IMR-90 (cell line): ENCODE data around the gene GRB14. TPM values are rescaled to one million over a fixed set of nuclear protein-coding genes. Genes with fewer than 3 reads are reported as not detected.

ENCODE experiments used
- ATAC-seq: fragments of 200-7000 bp; cut with Tn5 transposase; 2 replicates; pipeline ENCODE4 v1.9.1; 2020; ENCODE audit warnings: low read depth, mild to moderate bottlenecking, moderate library complexity
- BruUV-seq: library from RNA; stranded (reverse); fragments of 400-500 nt; replicated peaks from 2 replicates; lab custom pipeline; 2021; lab: Mats Ljungman, UMichigan
- CTCF ChIA-PET: fragments of 300-600 bp; formaldehyde crosslinking; extraction: SDS; loops from one replicate; lab custom pipeline; 2021; ENCODE audit warnings: antibody characterized with exemption; lab: Yijun Ruan, JAX
- POLR2A ChIA-PET: fragments of 300-600 bp; sonication (Branson Sonifier 250); formaldehyde crosslinking; loops from one replicate; lab custom pipeline; 2022; ENCODE audit warnings: antibody characterized with exemption; ENCODE audit not compliant: unreplicated experiment; lab: Charles Lee
- DNase-seq: peaks from one replicate; pipeline ENCODE4 v3.0.0; 2013
- H2AFZ ChIP-seq: replicated peaks from 2 replicates; pipeline ENCODE3; 2013; ENCODE audit warnings: low read length, mild to moderate bottlenecking; ENCODE audit not compliant: poor library complexity
- H2AK5ac ChIP-seq: 2 replicates; pipeline ENCODE4 v1.6.1; 2013; ENCODE audit warnings: low read depth, low read length, inconsistent platforms
- H2AK9ac ChIP-seq: replicated peaks from 2 replicates; pipeline ENCODE3; 2013; ENCODE audit warnings: mild to moderate bottlenecking, low read depth, low read length, moderate library complexity; ENCODE audit not compliant: poor library complexity
- H2BK120ac ChIP-seq: 2 replicates; pipeline ENCODE4 v1.6.1; 2013; ENCODE audit warnings: low read depth, low read length, inconsistent platforms
- H2BK15ac ChIP-seq: 3 replicates; pipeline ENCODE4 v1.6.1; 2013; ENCODE audit warnings: low read depth, low read length, inconsistent platforms
- H2BK20ac ChIP-seq: 2 replicates; pipeline ENCODE4 v1.6.1; 2013; ENCODE audit warnings: low read depth, mild to moderate bottlenecking, inconsistent platforms, low read length, moderate library complexity
- H2BK5ac ChIP-seq: 2 replicates; pipeline ENCODE4 v1.6.1; 2013; ENCODE audit warnings: mild to moderate bottlenecking, low read depth, low read length, inconsistent platforms; ENCODE audit not compliant: poor library complexity, severe bottlenecking
- H3K14ac ChIP-seq: replicated peaks from 2 replicates; pipeline ENCODE4 v1.6.1; 2013; ENCODE audit warnings: low read depth, low read length, inconsistent platforms
- H3K18ac ChIP-seq: 2 replicates; pipeline ENCODE4 v1.6.1; 2013; ENCODE audit warnings: low read depth, low read length, control low read depth
- H3K23ac ChIP-seq: 2 replicates; pipeline ENCODE4 v1.6.1; 2013; ENCODE audit warnings: low read depth, low read length, inconsistent platforms
- H3K27ac ChIP-seq: 2 replicates; pipeline ENCODE4 v1.5.1; 2013; ENCODE audit warnings: mild to moderate bottlenecking, control low read depth, low read length; ENCODE audit not compliant: insufficient read depth
- H3K27me3 ChIP-seq: 2 replicates; pipeline ENCODE4 v1.6.1; 2013; ENCODE audit warnings: low read length; ENCODE audit not compliant: control insufficient read depth, insufficient read depth
- H3K36me3 ChIP-seq: 2 replicates; pipeline ENCODE4 v1.6.1; 2013; ENCODE audit warnings: low read length, mixed read lengths; ENCODE audit not compliant: control insufficient read depth, insufficient read depth
- H3K4ac ChIP-seq: 2 replicates; pipeline ENCODE4 v1.6.1; 2013; ENCODE audit warnings: low read depth, low read length, inconsistent platforms
- H3K4me1 ChIP-seq: 2 replicates; pipeline ENCODE4 v1.6.1; 2013; ENCODE audit warnings: low read length, mixed read lengths; ENCODE audit not compliant: control insufficient read depth, insufficient read depth
- H3K4me2 ChIP-seq: 2 replicates; pipeline ENCODE4 v1.6.1; 2013; ENCODE audit warnings: low read depth, mild to moderate bottlenecking, control low read depth, low read length, moderate library complexity
- H3K4me3 ChIP-seq: 2 replicates; pipeline ENCODE4 v1.5.1; 2013; ENCODE audit warnings: low read depth, mild to moderate bottlenecking, control low read depth, low read length, moderate library complexity; ENCODE audit not compliant: insufficient read depth
- H3K56ac ChIP-seq: 2 replicates; pipeline ENCODE4 v1.6.1; 2013; ENCODE audit warnings: low read length, inconsistent platforms; ENCODE audit not compliant: insufficient read depth; ENCODE audit errors: extremely low read depth
- H3K79me1 ChIP-seq, 2 experiments: 2 replicates each; pipeline ENCODE4 v1.6.1; 2013; ENCODE audit warnings: low read length in 2 of 2, inconsistent platforms in 1 of 2, low read depth in 1 of 2
- H3K9ac ChIP-seq: 2 replicates; pipeline ENCODE4 v1.6.1; 2013; ENCODE audit warnings: low read depth, low read length, control low read depth
- H3K9me1 ChIP-seq: 2 replicates; pipeline ENCODE4 v1.6.1; 2013; ENCODE audit warnings: low read length, inconsistent platforms; ENCODE audit not compliant: insufficient read depth
- H3K9me3 ChIP-seq: 2 replicates; pipeline ENCODE4 v1.6.1; 2013; ENCODE audit warnings: low read length; ENCODE audit not compliant: control insufficient read depth, insufficient read depth
- H4K20me1 ChIP-seq: 2 replicates; pipeline ENCODE4 v1.6.1; 2013; ENCODE audit warnings: low read length, inconsistent platforms; ENCODE audit not compliant: insufficient read depth
- H4K5ac ChIP-seq: 2 replicates; pipeline ENCODE4 v1.6.1; 2013; ENCODE audit warnings: mild to moderate bottlenecking, low read depth, low read length, control low read depth
- H4K8ac ChIP-seq, 2 experiments: 2 replicates each; pipeline ENCODE4 v1.6.1; 2013; ENCODE audit warnings: low read depth in 2 of 2, low read length in 2 of 2, control low read depth in 1 of 2, inconsistent platforms in 1 of 2
- H4K91ac ChIP-seq: 2 replicates; pipeline ENCODE4 v1.6.1; 2013; ENCODE audit warnings: low read depth, low read length, inconsistent platforms; ENCODE audit not compliant: insufficient read depth
- BHLHE40 ChIP-seq: fragments of 150-350 bp; IDR thresholded peaks from 2 replicates; pipeline ENCODE4 v1.6.1; 2016; ENCODE audit warnings: mild to moderate bottlenecking, low read depth, low read length
- CHD1 ChIP-seq: IDR thresholded peaks from 2 replicates; pipeline ENCODE4 v1.6.1; 2012; ENCODE audit warnings: low read depth, low read length, improper control_type of control experiment
- ELK1 ChIP-seq: fragments of 150-350 bp; IDR thresholded peaks from 2 replicates; pipeline ENCODE4 v1.6.1; 2016; ENCODE audit warnings: low read depth, mild to moderate bottlenecking, low read length, moderate library complexity, borderline replicate concordance
- MXI1 ChIP-seq: IDR thresholded peaks from 2 replicates; pipeline ENCODE4 v1.6.1; 2012; ENCODE audit warnings: low read depth, mild to moderate bottlenecking, low read length, moderate library complexity, borderline replicate concordance
- NFE2L2 ChIP-seq: fragments of 150-350 bp; IDR thresholded peaks from 2 replicates; pipeline ENCODE4 v1.6.1; 2016; ENCODE audit warnings: low read depth, mild to moderate bottlenecking, low read length
- RAD21 ChIP-seq: IDR thresholded peaks from 2 replicates; pipeline ENCODE4 v1.6.1; 2012; ENCODE audit warnings: low read length, improper control_type of control experiment
- RCOR1 ChIP-seq: IDR thresholded peaks from 2 replicates; pipeline ENCODE4 v1.6.1; 2012; ENCODE audit warnings: mild to moderate bottlenecking, low read length, improper control_type of control experiment; ENCODE audit not compliant: insufficient replicate concordance
- RFX5 ChIP-seq: IDR thresholded peaks from 2 replicates; pipeline ENCODE4 v1.8.0; 2012; ENCODE audit warnings: low read depth, mild to moderate bottlenecking, low read length, moderate library complexity
- SMC3 ChIP-seq: fragments of 150-350 bp; IDR thresholded peaks from 2 replicates; pipeline ENCODE4 v1.6.1; 2016; ENCODE audit warnings: low read depth, mild to moderate bottlenecking, antibody characterized with exemption, low read length, moderate library complexity
- dilution Hi-C: fragments of 300-500 bp; cut with HindIII; formaldehyde crosslinking; loops from one replicate; pipeline ENCODE4 v1.14.3; 2018; ENCODE audit warnings: low sequenced_read_pairs; ENCODE audit not compliant: unreplicated experiment
- in situ Hi-C: fragments of 300-500 bp; cut with MboI; formaldehyde crosslinking; loops from 3 replicates; pipeline ENCODE4 v1.14.3; 2019; ENCODE audit warnings: low sequenced_read_pairs, inconsistent platforms, mixed read lengths
- intact Hi-C: fragments of 100-400 bp; cut with micrococcal nuclease; formaldehyde crosslinking; loops from 2 replicates; pipeline ENCODE4 v1.10.0; 2022
- polyA plus RNA-seq, 3 experiments: library from polyadenylated mRNA; depleted of rRNA; stranded (reverse); fragments of >200 nt; gene quantifications; 2 replicates each; pipeline ENCODE4 v1.2.3, GENCODE V29; 2012; ENCODE audit warnings: low replicate concordance in 1 of 3
- total RNA-seq: library from RNA; depleted of rRNA; stranded (reverse); fragments of >200 nt; gene quantifications from 2 replicates; pipeline ENCODE4 v1.2.3, GENCODE V29; 2012

Gene GRB14
- total and polyA plus RNA-seq, 2 of the 4 experiments (the other 2 are of a cell fraction) = not detected

- no peak overlapping the region for H2BK15ac ChIP-seq
- H3K18ac ChIP-seq = no peak overlapping the region
- H3K4ac ChIP-seq = no peak overlapping the region
- no peak overlapping the region for H2BK20ac ChIP-seq
- dilution Hi-C loops = no loop called here
- H4K91ac ChIP-seq = no peak overlapping the region
- no peak overlapping the region for H3K14ac ChIP-seq
- H3K56ac ChIP-seq = no peak overlapping the region
- H3K4me1 ChIP-seq = no peaks in the 10 kb centered on the region
- TF ChIP-seq RAD21 (no peak), ELK1 (no peak), BHLHE40 (no peak), RCOR1 (no peak), RFX5 (no peak), NFE2L2 (no peak), CHD1 (no peak), SMC3 (no peak), MXI1 (no peak)
- no peak overlapping the region for H2AK9ac ChIP-seq
- no peak overlapping the region for H2BK120ac ChIP-seq
- no peak overlapping the region for H3K4me3 ChIP-seq
- H4K5ac ChIP-seq = no peak overlapping the region
- H3K27ac ChIP-seq = no peak overlapping the region
- no peaks in the 10 kb centered on the region for H3K9me1 ChIP-seq
- no peak overlapping the region for H3K9ac ChIP-seq
- ChIA-PET CTCF (no interaction called here), POLR2A (no interaction called here)
- intact Hi-C loops = no loop called here
- no peak overlapping the region for H3K23ac ChIP-seq
- no peak overlapping the region for H2AFZ ChIP-seq
- no peak overlapping the region for H4K8ac ChIP-seq
- no peak overlapping the region for H3K4me2 ChIP-seq
- H2AK5ac ChIP-seq = no peak overlapping the region
- no peaks in the 10 kb centered on the region for H3K27me3 ChIP-seq
- H3K79me1 ChIP-seq = no peaks in the 10 kb centered on the region
- DNase-seq (no peak), ATAC-seq (no peak)
- no peaks in the 10 kb centered on the region for H3K9me3 ChIP-seq
- H4K20me1 ChIP-seq = no peaks in the 10 kb centered on the region
- BruUV-seq = no TSS peak
- H3K36me3 ChIP-seq = no peaks in the 10 kb centered on the region
- H2BK5ac ChIP-seq = no peak overlapping the region
- in situ Hi-C loops = no loop called here
These were observed 42.8 kb upstream of the GRB14 start for GRCh38 chr2:164664070-164664469.
